Stimulated activated CD4-positive, alpha-beta T cell treated with anti-CD3 and anti-CD28 coated beads, Interleukin-4, amount 100 ng/mL, for 48 hours (primary cell): Measurements from ENCODE around the gene HSH2D.

ENCODE experiments used
- DNase-seq, 2 donors: peaks; one replicate each; pipeline ENCODE4 v3.0.0-alpha.2; 2020; ENCODE audit warnings: low read depth in 2 of 2

HSH2D gene

DNA sequence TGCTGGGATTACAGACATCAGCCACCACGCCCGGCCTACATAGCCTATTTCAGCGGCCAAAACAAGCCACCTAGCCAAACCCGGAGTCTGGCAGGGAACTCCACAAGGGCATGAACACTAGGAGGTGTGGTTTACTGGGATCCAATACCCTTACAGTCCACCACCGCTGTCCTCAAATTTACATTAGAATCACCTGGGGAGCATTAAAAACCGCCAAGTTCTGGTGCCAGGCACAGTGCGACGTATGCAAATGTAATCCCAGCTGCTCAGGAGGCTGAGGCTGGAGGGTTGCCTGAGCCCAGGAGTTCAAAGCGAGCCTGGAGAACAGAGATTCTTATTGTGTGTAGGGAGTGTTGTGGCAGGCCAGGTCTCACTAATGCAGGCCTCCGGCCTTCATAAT lies 50.0 kb downstream of the HSH2D start:
- DNase-seq = no peak

DNA sequence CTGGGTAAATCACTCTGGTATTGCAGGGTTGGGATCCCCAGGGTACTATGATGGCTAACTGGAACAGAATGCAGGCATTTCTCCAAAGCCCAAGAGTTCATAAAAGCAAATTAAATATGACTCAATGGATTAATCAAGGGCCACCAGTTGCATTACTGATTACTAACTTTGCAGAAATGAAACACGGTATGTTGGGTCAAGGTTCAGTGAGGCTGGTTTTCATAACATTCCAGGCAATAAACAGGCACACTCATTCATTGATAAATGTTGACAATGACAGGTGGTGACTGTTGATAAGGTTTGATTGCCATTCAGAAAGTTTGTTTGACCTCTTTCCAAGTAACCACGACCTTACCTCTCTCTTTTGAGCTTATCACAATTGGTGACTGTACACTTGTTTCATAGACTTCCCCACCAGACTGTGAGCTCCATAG lies 53.7 kb downstream of the HSH2D start:
- DNase-seq = no peak

DNA sequence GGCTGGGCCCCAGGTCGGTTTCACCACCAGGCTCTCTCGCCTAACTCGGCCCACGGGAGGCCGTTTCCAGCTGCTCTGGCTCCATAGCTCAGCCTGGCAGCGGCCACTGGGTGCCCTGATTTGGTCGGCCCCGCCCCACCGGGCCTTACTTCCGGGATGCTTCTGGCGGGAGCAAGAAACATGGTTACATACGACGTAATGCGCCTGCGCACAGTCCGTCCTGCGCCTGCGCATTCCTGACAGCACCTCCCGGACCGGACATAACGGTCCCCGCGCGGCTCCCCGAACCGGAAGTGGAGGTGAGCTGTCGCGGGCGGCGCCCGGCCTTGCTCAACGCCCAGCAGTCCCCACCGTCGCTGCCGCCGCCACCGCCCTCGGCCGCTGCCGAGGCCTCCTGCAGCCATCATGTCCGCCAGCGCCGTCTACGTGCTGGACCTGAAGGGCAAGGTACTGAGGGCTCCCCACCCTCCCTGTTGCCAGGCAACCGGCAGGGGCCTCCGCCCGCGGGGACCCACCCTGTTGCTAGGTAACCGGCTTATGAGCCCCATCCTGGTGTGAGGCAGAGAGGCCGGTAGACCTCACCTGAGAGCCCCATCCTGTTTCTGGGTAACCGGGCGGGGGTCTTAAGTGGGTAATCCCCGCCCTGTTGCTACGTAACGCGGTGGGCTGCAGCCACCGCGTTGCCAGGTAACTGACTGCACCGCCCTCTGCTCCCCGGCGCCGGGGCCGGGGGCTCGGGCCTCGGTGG lies 54.3 kb downstream of the HSH2D start, which contains the start of gene AP1M1:
TSS of gene AP1M1 (plus strand) at position 290 of the 748 bp plus-strand sequence. CDS start at position 406, 116 bp downstream.
- peak; percentile 98 to 99 for DNase-seq

DNA sequence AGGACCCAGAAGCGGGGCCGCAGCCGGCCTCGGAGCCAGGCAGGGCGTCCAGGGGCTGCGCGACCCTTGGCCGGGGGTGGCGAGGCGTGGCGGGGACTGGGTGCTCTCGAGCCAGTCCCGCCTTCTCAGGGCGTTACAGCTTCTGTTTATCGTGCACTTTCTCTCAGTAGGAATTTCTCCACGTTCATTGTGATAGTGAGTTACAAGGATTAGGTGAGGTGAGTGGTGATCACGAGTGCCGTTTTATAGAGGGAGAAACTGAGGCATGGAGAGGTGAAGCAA lies 54.8 kb downstream of the HSH2D start:
- DNase-seq = no peak

DNA sequence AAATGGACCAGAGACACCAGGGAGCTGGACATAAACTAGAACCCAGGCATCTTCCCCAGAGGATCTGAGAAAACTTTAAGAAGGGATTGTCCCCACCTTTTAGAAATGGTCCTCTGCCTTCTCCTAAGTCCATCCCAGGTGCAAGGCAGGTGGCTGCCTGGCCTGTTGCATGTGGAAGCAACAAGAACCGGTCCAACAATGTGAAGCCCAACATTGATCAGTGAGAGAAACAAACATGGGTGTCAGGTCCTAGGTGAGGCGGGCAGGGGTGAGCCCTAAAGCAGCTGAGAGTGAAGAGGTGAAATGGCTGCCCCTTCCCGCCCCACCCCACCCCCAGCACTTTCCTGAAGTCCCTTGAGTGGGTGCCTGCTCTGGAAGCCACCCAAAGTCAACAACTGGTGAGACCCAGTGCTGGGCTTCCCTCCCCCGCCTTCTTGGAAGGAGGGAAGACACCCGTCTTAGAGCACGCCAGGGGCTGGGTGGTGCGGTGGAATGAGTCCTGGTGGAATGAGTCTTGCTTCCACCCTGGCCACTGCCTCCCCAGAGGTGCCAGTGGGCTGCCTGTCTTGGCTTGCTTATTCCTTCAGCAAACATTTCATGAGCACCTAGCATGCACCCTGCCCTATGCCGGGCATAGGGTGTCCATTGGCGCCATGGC lies 55.9 kb downstream of the HSH2D start:
- DNase-seq = no peak

DNA sequence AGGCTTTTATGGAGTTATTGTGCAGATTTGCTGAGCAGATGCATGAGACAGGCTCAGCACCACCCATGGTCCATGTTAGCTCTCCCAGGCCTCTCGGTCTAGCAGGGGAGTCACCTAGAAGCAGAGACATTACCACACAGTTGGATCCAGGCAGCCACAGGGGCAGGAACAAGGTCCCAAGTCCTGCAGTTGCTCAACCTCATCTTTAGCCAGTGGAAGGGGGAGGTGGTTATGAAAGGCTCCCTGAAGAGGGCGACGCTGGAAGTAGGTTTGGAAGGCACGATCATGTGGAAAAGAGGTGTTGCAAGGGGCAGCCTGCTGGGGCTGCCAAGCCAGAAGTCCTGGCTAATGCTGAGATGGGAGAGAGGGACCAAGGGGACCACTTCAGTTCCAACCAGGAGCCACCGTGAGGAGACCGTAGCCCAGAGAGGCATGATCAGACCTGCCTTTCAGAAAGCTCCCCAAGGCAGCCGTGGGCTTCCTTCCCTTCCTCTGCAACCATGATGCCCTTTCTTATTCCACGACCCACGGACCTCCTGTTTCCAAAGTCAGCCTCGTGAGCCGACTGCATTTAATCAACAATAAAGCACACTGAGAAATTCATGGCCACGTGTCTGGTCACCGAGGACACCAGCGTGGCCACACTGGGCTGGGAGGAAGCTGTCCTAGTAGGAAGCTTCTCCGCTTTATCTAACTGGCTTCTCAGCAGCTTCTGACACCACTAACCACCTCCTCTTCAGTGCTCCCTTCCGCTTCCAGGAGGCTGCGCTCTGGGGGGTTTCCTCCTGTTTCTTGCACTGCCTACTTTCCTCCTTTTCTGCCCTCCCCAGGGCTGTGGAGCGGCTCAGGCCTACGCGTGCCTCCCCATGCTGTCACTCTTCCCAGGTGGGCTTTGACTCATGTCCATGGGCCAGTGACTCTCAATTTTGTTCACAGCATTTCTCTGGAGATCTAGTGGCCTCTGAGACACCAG lies 56.8 kb downstream of the HSH2D start:
- DNase-seq = no peak

DNA sequence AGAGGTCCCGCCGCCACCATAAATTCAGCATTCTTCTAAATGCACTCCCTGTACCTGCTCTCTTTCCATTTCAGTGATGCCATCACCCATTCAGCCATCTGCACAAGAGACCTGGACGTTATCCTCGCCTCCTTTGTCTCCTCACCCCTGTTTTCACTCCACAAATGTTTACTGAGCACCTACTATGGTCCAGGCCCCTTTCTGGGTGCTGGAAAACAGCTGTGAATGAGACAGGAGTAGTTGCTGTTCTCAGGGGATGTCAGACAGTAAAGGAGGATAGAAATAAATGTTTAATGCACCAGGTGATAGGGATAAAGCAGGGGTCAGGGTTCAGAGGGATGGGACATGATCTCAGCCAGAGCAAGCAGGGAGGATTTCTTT lies 57.5 kb downstream of the HSH2D start:
- DNase-seq = no peak

DNA sequence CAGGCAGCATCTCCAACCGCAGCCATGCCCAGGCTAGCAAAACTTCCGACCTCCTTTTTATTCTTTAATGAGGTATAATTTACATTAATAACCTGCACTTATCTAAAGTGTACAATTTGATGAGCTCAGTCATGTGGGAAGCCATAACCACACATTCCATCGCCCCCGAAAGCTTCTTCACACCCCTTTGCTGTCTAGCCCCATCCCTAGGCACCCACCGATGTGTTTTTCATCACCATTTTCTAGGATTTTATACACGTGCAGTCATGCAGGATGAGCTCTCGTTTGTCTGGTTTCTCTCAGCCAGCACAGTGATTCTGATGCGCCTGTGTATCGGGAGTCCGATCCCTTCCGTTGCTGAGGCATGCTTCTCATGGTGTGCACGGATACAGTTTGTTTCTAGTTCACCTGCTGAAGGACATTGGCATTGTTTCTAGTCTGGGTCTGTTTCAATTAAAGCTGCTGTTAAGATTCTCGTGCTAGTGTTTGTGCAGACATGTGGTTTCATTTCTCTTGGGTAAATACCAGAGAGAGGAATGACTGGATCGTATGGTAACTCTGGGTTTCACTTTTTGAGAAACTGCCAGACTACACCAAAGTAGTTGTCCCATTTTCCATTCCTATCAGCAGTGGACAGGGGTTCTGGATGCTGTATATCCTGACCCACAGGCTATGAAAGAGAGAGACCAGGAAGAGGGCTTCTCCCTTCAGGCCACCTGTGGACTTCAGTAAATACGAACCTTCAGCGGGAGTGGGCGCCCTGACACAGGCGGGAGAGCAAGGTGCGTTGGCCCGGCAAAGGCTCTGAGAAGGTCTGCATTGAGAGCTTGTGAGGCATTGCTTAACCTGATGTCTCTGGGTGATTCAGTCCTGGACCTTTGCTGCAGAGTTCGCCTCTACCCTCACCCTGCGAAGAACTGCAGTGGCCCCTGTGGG lies 59.1 kb downstream of the HSH2D start:
- DNase-seq = no peak

DNA sequence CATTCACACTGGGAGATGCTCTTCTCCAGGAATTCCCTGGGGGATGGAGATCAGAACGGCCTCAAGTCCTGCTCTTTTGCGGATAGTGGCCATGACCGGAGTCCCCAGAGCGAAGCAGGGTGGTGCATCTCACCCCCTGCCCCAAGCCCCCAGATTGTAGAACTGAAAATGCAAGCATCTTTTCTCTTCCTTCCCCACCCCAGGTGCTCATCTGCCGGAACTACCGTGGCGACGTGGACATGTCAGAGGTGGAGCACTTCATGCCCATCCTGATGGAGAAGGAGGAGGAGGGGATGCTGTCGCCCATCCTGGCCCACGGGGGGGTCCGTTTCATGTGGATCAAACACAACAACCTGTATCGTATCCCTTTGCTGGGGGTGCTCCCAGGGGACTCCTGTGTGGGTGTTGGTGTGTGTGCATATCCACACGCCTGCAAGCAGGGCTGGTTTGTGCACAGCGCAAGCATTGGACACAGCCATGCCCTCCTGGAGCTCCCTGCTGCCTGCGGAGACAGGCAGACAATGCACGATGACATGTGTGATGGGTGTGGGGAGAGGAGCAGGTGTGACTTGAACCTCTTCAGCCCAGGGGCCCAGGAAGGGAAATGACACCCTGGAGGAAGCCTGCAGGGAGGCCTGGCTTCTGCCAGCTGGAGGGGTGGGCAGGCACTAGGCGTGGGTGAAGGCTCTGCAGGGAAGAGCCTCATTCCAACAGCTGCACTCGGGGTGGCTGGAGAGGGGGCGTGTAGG lies 59.9 kb downstream of the HSH2D start:
- no peak for DNase-seq

DNA sequence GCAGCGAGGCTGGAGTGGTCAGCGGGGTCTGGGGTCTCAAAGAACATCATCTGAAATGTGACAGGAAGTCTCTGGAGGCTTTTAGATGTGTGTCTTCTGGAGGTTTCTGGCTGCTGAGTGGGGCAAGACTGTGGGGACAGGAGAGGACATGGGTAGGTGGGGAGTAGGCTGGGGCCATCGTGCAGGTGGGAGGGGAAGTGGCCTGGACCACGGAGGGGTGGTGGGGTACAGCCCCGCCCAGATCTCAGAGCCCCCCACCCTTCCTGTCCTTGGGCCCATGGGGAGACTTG lies 60.5 kb downstream of the HSH2D start:
- DNase-seq = no peak

DNA sequence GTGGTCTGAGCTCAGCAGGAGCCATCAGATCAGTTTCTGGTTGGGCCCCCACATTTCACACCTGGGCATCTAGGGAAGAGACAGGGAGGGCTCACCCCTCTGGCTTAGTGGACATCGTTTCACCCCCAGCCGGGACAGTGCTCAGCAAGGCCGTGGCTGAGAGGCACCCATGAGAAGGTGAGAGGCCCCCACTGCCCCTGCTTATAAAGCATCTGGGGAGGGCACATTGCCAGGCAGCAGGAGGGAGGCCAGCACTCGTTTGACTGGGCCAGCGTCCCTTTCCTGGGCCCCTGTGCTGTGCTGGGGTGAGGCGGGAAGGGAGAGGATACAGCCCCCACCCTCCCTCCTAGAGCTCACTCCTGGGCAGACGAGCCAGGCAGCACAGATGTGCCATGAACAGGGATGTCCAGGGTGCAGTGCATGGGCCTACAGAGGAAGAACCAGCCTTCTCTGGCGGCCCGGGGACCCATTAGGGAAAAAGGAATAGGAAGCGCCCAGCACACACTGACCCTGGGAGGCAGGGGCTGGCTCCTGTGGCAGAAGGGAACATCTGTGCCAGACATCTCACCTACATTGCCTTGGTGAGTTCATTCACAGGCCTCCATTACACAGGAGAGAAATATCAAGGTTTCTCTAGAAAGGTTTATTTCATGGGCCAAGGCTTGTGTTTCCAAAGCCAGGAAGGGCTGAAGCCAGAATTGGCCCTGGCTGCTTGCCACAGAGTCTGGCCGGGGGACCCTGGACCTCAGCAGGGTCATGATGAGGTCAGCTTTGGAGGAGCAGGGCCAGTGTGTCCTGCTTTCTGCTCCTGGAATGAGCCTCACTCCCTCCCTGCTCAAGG lies 61.9 kb downstream of the HSH2D start:
- DNase-seq = no peak

DNA sequence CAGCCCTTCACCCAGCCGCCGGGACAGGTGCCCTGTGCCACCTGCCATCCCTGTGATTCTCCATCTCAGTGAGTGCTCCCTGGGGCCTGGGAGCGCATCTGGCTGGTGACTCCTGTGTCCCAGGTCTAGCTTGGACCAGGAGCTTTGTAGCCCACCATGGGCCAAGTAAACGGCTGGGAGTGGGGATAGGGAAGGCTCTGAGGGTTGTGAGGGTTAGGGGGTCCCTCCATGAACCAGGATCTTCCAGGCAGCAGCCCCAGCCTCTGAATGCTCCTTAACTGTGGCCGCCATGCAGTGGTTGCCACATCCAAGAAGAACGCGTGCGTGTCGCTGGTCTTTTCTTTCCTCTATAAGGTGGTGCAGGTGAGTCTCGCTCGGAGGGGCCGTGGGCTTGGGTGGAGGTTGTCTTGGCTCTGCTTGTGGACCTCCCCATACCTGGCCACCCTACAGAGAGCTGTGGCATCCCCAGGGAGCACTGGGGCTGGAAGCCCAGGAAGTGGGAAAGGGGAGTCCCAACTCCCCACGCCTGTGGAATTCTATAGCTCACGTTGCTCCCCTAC lies 62.6 kb downstream of the HSH2D start:
- no peak for DNase-seq

DNA sequence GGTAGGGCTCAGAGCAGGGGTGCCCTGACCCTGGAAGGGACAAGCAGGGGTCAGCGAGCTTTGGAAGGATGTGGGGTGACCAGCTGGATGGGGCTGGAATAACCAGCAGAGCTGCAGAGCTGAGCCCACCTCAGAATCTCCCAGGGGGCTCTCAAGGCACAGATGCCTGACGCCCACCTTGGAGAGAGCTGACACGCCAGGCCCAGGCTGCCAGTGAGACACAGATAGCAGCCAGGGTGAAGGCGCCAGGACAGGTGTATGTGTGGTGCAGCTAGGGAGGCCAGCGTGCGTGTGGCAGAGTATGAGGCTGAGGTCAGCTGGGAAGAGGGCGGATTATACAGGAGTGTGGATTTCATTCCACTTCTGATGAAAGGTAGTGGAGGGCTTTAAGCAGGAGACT lies 63.2 kb downstream of the HSH2D start:
- no peak for DNase-seq

DNA sequence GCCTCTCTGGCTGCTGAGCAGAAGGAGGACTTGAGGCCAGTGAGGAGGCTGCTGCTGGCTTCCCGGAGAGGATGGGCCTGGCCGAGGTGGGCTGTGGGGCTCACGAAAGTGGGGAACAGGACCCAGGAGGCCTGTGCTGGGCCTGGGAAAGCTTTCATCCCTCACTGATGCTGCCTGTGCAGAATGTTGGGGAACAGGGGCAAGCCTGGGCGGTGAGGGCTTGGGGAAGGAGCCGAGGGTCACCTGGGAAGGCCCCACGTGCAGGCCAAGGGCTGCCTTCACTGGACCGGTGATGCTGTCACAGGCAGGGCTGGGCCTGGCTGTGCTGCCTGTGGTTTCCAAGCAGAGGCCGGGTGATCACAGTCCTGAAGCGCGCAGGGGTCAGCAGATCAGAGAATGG lies 63.6 kb downstream of the HSH2D start:
- no peak for DNase-seq

DNA sequence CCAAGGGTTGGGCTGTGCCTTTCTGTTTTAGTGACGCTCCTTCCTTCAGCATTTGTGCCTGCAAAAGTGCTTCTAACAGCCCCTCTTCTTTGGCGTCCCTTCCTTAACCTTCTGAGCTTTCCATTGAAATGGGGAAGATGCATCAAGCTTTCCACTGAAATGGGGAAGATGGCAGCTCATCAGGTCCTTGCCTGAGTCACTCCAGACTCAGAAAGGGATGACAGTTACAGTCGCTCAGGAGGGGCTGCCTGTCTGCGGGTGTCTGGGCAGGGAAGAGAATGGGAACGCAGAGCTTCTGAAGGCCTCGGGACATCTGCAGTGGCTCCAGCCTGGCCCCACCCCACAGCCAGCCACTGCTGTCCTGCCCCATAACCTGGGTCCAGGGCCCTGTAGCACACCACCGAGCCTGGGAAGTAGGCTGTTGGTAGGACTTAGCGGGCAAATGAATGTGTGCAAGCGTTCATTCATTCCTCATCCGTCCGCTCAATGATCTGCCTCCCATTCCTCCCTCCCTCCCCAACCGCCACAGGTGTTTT lies 64.1 kb downstream of the HSH2D start:
- DNase-seq = no peak
